Lower leg skin (tissue), 4 donors: ENCODE measurements around the gene CPPED1. TPM values are rescaled to one million over a fixed set of nuclear protein-coding genes. Genes with fewer than 3 reads are reported as not detected.

Experiments
- DNase-seq, 2 donors: peaks; one replicate each; pipeline ENCODE4 v3.0.0-alpha.2; 2019; ENCODE audit warnings: low spot score in 2 of 2
- H3K4me3 ChIP-seq: fragments of 200-600 bp; sonication (generic); 2 replicates; pipeline ENCODE4 v1.5.1; 2017; ENCODE audit warnings: mild to moderate bottlenecking, low read depth; ENCODE audit not compliant: poor library complexity, severe bottlenecking
- CTCF ChIP-seq, 3 donors: fragments of 450-650 bp; IDR thresholded peaks; one replicate each; pipeline ENCODE4 v1.5.1; 2016; ENCODE audit warnings: antibody characterized with exemption in 3 of 3, mild to moderate bottlenecking in 3 of 3, moderate library complexity in 2 of 3
- POLR2A ChIP-seq, 2 donors: fragments of 450-650 bp; IDR thresholded peaks; one replicate each; pipeline ENCODE4 v1.6.1; 2016 to 2017; ENCODE audit warnings: antibody characterized with exemption in 2 of 2, mild to moderate bottlenecking in 1 of 2, moderate library complexity in 1 of 2
- whole genome bisulfite sequencing, 2 donors: methylation state at CpG; one replicate each; pipeline ENCODE4 v1.1.5; 2018; 5-methylcytosine and 5-hydroxymethylcytosine counted together
- intact Hi-C: fragments of 100-400 bp; cut with DNase I; formaldehyde crosslinking; loops from one replicate; pipeline ENCODE4 v1.15.0; 2023; ENCODE audit warnings: low total_unique reads
- total RNA-seq, 4 donors: library from RNA; depleted of rRNA; stranded (reverse); fragments of >200 nt; gene quantifications; one replicate each; pipeline ENCODE4 v1.1.0, GENCODE V29; 2016

CPPED1 gene
- total RNA-seq, 4 donors from 2014 or later = 5.4 to 11.6 (median 8.2) TPM

GRCh38 chr16:12837291-12837690, 33.6 kb upstream of the CPPED1 start:
- no peak overlapping the region for H3K4me3 ChIP-seq
- no peak for TF ChIP-seq POLR2A (IDR thresholded peaks at IDR 0.05)
- no peak for TF ChIP-seq CTCF (IDR thresholded peaks at IDR 0.05)
- intact Hi-C loops = no loop called here
- 77 to 78% methylated on average over 1 of the region's 1 CpG for WGBS, 2 donors
- DNase-seq = no peak

GRCh38 chr16:12833926-12834325, 30.2 kb upstream of the CPPED1 start:
- intact Hi-C loops = no loop called here
- 54 to 61% methylated on average over 10 of the region's 10 CpGs for WGBS, 2 donors
- DNase-seq = no peak
- H3K4me3 ChIP-seq = no peak overlapping the region
- no peak for TF ChIP-seq POLR2A (IDR thresholded peaks at IDR 0.05)
- no peak for TF ChIP-seq CTCF (IDR thresholded peaks at IDR 0.05)

- TF ChIP-seq POLR2A (IDR thresholded peaks at IDR 0.05) (no peak), CTCF (IDR thresholded peaks at IDR 0.05) (no peak)
- DNase-seq = no peak
Measured at GRCh38 chr16:12829096-12829888, 25.6 kb upstream of the CPPED1 start.

GRCh38 chr16:12828206-12828605, 24.5 kb upstream of the CPPED1 start:
- TF ChIP-seq POLR2A (IDR thresholded peaks at IDR 0.05) = no peak
- no peak for TF ChIP-seq CTCF (IDR thresholded peaks at IDR 0.05)
- intact Hi-C loops = no loop called here
- H3K4me3 ChIP-seq = no peak overlapping the region
- DNase-seq = no peak

More at GRCh38 chr16:12829096-12829888, 25.6 kb upstream of the CPPED1 start:
- 82% methylated on average over 11 of the region's 11 CpGs for WGBS, 2 donors
- no peak overlapping the region for H3K4me3 ChIP-seq
- intact Hi-C loops = no loop called here

GRCh38 chr16:12826559-12826958, 22.9 kb upstream of the CPPED1 start:
- 35 to 47% methylated on average over 3 of the region's 3 CpGs for WGBS, 2 donors
- intact Hi-C loops = no loop called here
- no peak overlapping the region for H3K4me3 ChIP-seq
- DNase-seq = no peak
- TF ChIP-seq POLR2A (IDR thresholded peaks at IDR 0.05) = no peak
- TF ChIP-seq CTCF (IDR thresholded peaks at IDR 0.05) = no peak
